ENCODE results near the gene ZFP64. TPM values are rescaled to one million over a fixed set of nuclear protein-coding genes. Genes with fewer than 3 reads are reported as not detected.

ZFP64 gene
- polyA plus RNA-seq, 2 of the 4 experiments (the other 2 are of a cell fraction), result 14.4 to 22.0 TPM

GRCh38 chr20:52200870-52201269, 9.3 kb upstream of the ZFP64 start:
- Histone ChIP-seq H3K9me3 (no peaks in the 10 kb centered on the region), H3K27ac (no peak overlapping the region), H3K4me2 (no peak overlapping the region), H3K4me3 (no peak overlapping the region), H3K4me1 (0 out of 3 replicates have a peak, but pooled peaks cover 6% of the 10 kb centered on the region)
- WGBS (ENCODE audit: missing lambda C conversion rate), result 61% methylated on average over 2 of the region's 2 CpGs
- ATAC-seq, result no peak
- no peak for FAIRE-seq
- CTCF ChIA-PET, result interaction anchor here (1.4 to 1.5 kb wide), 2 partner anchors 10 to 16 kb away, joined by 3 to 6 read pairs; partner anchors contain the start of gene ZFP64
- DNase-seq (ENCODE audit: low read depth in 1 of 2, low spot score in 1 of 2), result no peak
- TF ChIP-seq POLR2A (IDR thresholded peaks at IDR 0.05; ENCODE audit: low read length) (no peak), PHF8 (IDR thresholded peaks at IDR 0.05; ENCODE audit: borderline replicate concordance, low read depth) (no peak), E2F6 (IDR thresholded peaks at IDR 0.05; ENCODE audit: borderline replicate concordance, low read depth) (no peak), ZSCAN20 (CRISPR knock-in tag; IDR thresholded peaks at IDR 0.05) (no peak), EP300 (IDR thresholded peaks at IDR 0.05) (no peak), TFCP2L1 (CRISPR knock-in tag; IDR thresholded peaks at IDR 0.05) (no peak), HOXB5 (CRISPR knock-in tag; IDR thresholded peaks at IDR 0.05) (no peak), ZNF302 (CRISPR knock-in tag; IDR thresholded peaks at IDR 0.05) (no peak), ATOH8 (CRISPR knock-in tag; IDR thresholded peaks at IDR 0.05; ENCODE audit: low read depth) (no peak), RAD21 (conservative IDR thresholded peaks at IDR 0.05 in 1 of 2, IDR thresholded peaks at IDR 0.05 in 1 of 2) (no peak), MYC (IDR thresholded peaks at IDR 0.05; ENCODE audit: borderline replicate concordance, low read length) (no peak), ZC3H11A (IDR thresholded peaks at IDR 0.05) (no peak), RCOR1 (IDR thresholded peaks at IDR 0.05; ENCODE audit: low read depth, low read length) (no peak), RNF2 (IDR thresholded peaks at IDR 0.05; ENCODE audit: borderline replicate concordance, low read depth) (no peak), GATA3 (IDR thresholded peaks at IDR 0.05; ENCODE audit: borderline replicate concordance) (no peak), HDAC2 (IDR thresholded peaks at IDR 0.05) (no peak), NPAS2 (CRISPR knock-in tag; IDR thresholded peaks at IDR 0.05; ENCODE audit: borderline replicate concordance) (no peak), FOSB (CRISPR knock-in tag; IDR thresholded peaks at IDR 0.05) (no peak), BHLHE40 (IDR thresholded peaks at IDR 0.05; ENCODE audit: low read depth, low read length) (no peak)
- TF ChIP-seq, protein P1, sequence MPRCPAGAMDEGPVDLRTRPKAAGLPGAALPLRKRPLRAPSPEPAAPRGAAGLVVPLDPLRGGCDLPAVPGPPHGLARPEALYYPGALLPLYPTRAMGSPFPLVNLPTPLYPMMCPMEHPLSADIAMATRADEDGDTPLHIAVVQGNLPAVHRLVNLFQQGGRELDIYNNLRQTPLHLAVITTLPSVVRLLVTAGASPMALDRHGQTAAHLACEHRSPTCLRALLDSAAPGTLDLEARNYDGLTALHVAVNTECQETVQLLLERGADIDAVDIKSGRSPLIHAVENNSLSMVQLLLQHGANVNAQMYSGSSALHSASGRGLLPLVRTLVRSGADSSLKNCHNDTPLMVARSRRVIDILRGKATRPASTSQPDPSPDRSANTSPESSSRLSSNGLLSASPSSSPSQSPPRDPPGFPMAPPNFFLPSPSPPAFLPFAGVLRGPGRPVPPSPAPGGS (IDR thresholded peaks at IDR 0.05), result no peak
- POLR2A ChIA-PET, result no interaction called here

GRCh38 chr20:52196845-52197244, 5.3 kb upstream of the ZFP64 start:
- H3K4me2 ChIP-seq, result no peak overlapping the region
- FAIRE-seq, result no peak
- ChIA-PET POLR2A (no interaction called here), CTCF (interaction anchor here (1.3 to 1.4 kb wide), 2 partner anchors 9 to 43 kb away, joined by 3 read pairs; no protein-coding TSS in a partner anchor)
- H3K27ac ChIP-seq, result no peak overlapping the region
- H3K9me3 ChIP-seq, result no peaks in the 10 kb centered on the region
- no peak for TF ChIP-seq GATA3 (IDR thresholded peaks at IDR 0.05; ENCODE audit: borderline replicate concordance)
- TF ChIP-seq HES2 (IDR thresholded peaks at IDR 0.05), result no peak
- TF ChIP-seq ATOH8 (CRISPR knock-in tag; IDR thresholded peaks at IDR 0.05; ENCODE audit: low read depth), result no peak
- no peak for TF ChIP-seq ZFP36 (IDR thresholded peaks at IDR 0.05; ENCODE audit: borderline replicate concordance, partially characterized antibody)
- TF ChIP-seq NR3C1 (IDR thresholded peaks at IDR 0.05), result no peak
- TF ChIP-seq CTCF (IDR thresholded peaks at IDR 0.05), result no peak
- no peak for TF ChIP-seq FOXS1 (CRISPR knock-in tag; IDR thresholded peaks at IDR 0.05)
- no peak for TF ChIP-seq CHD2 (IDR thresholded peaks at IDR 0.05; ENCODE audit: low read length, partially characterized antibody)
- TF ChIP-seq HOXB5 (CRISPR knock-in tag; IDR thresholded peaks at IDR 0.05), result no peak
- TF ChIP-seq ZNF302 (CRISPR knock-in tag; IDR thresholded peaks at IDR 0.05), result no peak
- no peak for TF ChIP-seq HDAC2 (IDR thresholded peaks at IDR 0.05)
- TF ChIP-seq, protein P2, sequence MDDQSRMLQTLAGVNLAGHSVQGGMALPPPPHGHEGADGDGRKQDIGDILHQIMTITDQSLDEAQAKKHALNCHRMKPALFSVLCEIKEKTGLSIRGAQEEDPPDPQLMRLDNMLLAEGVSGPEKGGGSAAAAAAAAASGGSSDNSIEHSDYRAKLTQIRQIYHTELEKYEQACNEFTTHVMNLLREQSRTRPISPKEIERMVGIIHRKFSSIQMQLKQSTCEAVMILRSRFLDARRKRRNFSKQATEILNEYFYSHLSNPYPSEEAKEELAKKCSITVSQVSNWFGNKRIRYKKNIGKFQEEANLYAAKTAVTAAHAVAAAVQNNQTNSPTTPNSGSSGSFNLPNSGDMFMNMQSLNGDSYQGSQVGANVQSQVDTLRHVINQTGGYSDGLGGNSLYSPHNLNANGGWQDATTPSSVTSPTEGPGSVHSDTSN (IDR thresholded peaks at IDR 0.05), result no peak
- WGBS (ENCODE audit: missing lambda C conversion rate), result 95% methylated on average over 3 of the region's 3 CpGs
- H3K4me3 ChIP-seq, result no peak overlapping the region
- peaks cover 13% of the 10 kb centered on the region; the same call in 2 of the 3 replicates for H3K4me1 ChIP-seq
- no peak for DNase-seq (ENCODE audit: low read depth in 1 of 2, low spot score in 1 of 2)
- no peak for ATAC-seq

All from A549 (cell line).